Left colon (tissue), 2 donors: ENCODE results near the gene IQGAP2. TPM values are rescaled to one million over a fixed set of nuclear protein-coding genes. Genes with fewer than 3 reads are reported as not detected.
A peak's percentile ranks its signal among the peaks of the same experiment; 100 is the strongest.

ENCODE experiments used
- ATAC-seq: fragments of 200-7000 bp; cut with Tn5 transposase; one replicate; pipeline ENCODE4 v1.9.1; 2020; ENCODE audit warnings: mild to moderate bottlenecking, moderate library complexity
- DNase-seq, 2 donors: peaks; one replicate each; pipeline ENCODE4 v3.0.0-alpha.2; 2020
- intact Hi-C, 2 donors: fragments of 100-400 bp; cut with DNase I in 1 of 2; cut with micrococcal nuclease in 1 of 2; formaldehyde crosslinking; loops; one replicate each; pipeline versions ENCODE4 v1.11.2 to v1.14.0; 2022; cut with DNase I, micrococcal nuclease
- total RNA-seq, 2 donors: library from RNA; stranded (reverse); fragmentation: NEBNext Ultra II Directional; extraction: Animal tissue kit (Norgen Biotek cat#: 25700); gene quantifications; one replicate each; pipeline ENCODE4 v1.2.1, GENCODE V29; 2021
- donor health status: DM: no; HTN: no; CAD: no.
- donor health status: DM: yes; HTN: yes; CAD: no.

Gene IQGAP2
- total RNA-seq, 2 donors from 2014 or later: 104 to 123 TPM

DNA sequence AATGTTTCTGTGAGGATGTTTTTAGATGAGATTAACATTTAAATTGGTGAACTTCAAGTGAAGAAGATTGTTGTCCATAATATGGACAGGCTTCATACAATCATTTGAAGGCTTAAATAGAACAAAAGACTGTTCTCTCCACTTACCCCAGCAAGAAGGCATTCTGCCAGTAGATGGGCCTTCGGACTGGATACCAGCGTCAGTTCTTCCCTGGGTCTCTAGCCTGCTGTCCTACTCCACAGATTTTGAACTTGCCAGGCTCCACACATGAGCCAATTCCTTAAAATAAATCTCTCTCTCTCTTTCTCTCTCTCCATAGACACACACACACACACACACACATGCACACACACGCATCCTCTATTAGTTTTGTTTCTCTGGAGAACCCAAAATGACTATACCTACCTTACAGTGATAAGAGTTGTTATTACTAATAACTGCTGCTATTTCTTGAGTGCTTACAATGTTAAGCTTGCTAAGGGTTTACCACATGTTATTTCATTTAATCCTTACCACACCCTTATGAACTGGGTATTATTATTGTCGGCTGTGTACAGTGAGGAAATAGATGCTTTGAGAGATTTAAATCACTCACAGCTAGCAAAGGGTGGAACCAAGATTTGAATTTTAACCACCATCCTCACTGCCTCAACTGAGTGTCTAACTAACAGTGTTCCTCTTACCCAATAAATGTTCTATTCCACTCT is 19.8 kb upstream of the IQGAP2 start:
- ATAC-seq: no peak
- intact Hi-C loops: no loop called here
- DNase-seq: no peak

DNA sequence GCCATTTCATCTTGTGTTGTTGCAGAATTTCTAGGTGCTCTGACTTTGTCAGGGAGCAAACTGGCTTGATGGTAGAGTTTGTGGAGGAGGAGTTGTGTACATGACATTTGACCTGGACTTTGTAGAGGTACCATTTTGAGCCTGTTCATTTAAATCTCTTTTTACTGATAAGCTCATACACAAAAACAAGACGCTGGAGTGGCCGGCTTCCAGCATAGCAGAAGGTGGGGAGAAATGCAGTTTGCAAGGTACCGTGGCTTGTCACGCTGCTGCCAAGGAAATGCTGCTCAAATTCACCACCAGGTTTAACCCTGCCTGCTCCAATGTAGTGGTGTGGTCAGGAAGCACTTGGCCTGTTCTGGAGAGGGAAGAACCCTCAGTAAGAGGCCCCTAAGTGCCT is 18.9 kb upstream of the IQGAP2 start:
- ATAC-seq (no peak), DNase-seq (no peak)
- intact Hi-C loops: no loop called here

DNA sequence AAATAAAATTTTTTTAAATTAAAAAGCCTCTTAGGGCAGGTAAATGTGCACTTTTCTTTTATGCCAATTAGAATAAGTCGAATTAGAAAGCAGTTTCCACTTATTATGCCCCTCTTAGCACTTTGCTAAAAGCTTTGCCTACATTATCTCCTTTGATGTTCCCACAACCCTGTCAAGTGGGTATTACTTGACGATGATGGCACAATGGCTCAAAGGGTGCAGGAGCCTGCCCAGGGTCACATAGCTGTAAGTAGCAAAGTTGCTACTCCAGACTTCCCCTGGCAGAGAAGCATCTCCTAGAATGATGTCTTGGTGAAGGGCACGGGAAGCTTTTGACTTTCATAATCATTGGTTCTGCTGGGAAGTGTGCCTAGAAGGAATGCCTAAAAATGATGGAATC is 18.4 kb upstream of the IQGAP2 start:
- intact Hi-C loops: no loop called here
- ATAC-seq: no peak
- DNase-seq: no peak

DNA sequence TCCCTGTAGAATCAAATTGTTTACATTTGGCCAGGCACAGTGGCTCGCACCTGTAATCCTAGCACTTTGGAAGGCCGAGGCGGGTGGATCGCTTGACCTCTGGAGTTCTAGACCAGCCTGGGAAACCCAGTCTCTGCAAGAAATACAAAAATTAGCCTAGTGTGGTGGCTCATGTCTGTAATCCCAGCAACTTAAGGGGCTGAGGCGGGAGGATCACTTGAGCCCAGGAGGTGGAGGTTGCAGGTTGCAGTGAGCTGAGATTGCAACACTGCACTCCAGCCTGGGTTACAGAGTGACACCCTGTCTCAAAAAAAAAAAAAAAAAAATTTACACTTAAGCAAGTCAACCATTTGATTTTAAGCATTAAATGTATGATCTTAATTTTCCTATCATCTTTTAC is 17.5 kb upstream of the IQGAP2 start:
- intact Hi-C loops: no loop called here
- ATAC-seq (no peak), DNase-seq (no peak)

DNA sequence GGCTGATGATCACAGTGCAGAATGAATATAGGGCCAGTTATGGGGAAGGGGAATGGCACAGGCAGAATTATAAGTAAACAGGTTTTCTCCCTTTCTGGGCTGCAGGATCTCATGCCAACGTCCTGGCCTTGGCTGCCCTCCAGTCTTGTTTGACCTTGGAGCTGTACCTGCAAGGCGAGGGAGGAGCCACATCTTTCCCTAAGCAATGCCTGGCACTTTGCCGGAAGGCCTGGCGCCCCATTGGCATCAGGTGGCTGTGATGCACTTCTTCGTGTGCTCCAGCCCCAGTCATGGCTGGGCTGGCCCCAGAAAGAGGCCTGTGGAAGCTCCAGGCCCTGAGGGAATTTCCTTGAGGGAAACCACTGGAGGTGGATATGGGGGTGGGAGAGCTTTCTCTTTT is 16.7 kb upstream of the IQGAP2 start:
- intact Hi-C loops: no loop called here
- DNase-seq (peak; percentile 89 to 94), ATAC-seq (peak; percentile 92)

DNA sequence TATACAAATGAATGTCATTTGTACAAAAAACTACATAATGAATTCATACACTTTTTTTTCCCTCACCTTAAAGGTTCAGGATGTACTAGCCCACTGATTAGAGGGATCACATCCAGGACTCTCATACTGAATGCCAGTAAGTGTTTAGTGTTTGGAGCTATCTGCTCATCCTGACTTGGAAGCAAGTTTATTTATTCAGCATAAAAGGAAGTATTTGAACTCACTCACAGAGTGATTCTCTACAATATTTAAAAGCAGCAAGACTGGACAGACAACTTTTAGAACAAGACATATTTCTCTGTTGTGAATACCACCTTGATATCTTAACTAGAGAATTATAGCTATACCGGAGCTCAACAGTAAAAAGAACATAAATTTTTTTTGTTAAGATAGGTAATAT is 14.8 kb upstream of the IQGAP2 start:
- DNase-seq (no peak), ATAC-seq (peak; percentile 44)
- intact Hi-C loops: no loop called here

DNA sequence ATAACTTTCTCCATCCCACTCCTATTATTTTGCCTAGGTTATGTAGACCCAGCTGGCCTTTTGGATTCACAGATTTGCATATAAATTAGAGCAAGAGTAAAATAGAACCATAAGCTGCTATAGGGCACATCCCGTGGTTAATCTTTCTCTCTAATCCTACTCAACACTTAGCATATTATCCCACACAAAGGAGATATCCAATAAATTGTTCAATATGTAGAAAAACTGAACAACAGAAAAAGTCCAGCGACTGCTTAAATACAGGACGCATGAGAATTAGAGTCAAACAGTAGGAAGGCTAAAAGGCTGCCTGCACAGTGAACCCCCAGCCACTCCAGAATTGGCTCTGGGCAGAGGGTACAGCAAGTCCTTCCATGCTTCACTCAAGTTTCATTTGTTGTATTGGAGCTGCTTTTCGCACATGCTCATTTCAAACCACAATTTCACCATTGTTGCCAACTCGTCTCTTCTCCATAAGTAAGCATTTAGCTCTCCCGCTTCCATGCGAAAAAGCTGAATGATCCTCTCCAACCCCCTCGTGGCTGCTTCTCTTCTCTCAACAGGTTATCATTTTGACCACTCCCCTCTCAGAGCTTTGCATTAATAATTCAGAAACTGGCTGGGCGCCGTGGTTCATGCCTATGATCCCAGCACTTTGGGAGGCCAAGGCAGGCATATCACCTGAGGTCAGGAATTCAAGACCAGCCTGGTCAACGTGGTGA is 14.1 kb upstream of the IQGAP2 start:
- DNase-seq (no peak), ATAC-seq (no peak)
- intact Hi-C loops: no loop called here

DNA sequence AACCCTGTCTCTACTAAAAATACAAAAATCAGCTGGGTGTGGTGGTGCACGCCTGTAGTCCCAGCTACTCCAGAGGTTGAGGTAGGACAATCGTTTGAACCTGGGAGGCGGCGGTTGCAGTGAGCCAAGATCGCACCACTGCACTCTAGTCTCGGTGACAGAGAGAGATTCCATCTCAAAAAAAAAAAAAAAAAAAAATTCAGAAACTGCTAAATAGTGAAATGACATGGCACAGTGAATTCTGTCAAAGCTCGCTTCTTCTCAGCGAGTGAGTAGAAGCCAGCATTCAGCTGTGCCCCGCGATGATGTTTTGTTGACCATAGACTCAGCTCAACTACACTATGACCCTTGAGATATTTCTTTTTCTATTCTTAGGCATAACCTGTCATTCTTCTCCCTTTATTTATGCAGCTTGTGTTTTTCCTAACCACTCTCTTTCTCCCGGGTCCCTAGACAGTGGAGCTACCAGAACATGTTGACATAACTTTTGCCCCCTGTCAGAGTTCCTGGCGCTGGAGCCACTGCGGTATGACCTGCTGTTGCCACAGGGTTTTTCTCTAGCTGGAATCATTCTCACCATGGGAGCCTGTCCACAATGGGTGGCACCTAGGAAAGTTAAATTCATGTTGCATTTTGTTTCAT is 13.5 kb upstream of the IQGAP2 start:
- ATAC-seq: no peak
- intact Hi-C loops: no loop called here
- DNase-seq: no peak

DNA sequence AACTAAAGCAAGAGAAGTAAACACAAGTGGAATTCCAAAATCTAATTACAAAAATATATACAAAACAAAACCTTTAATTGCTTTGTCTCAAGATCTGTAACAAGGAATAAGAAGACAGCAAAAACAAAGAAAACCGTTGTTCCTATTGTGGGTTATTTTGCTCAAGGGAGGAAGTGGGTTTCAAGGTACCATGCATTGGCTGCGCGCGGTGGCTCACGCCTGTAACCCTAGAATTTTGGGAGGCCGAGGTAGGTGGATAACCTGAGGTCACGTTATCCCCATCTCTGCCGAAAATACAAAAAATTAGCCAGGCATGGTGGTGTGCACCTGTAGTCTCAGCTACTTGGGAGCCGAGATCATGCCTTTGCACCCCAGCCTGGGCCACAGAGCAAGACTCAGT is 12.1 kb upstream of the IQGAP2 start:
- DNase-seq (no peak), ATAC-seq (no peak)
- intact Hi-C loops: no loop called here

DNA sequence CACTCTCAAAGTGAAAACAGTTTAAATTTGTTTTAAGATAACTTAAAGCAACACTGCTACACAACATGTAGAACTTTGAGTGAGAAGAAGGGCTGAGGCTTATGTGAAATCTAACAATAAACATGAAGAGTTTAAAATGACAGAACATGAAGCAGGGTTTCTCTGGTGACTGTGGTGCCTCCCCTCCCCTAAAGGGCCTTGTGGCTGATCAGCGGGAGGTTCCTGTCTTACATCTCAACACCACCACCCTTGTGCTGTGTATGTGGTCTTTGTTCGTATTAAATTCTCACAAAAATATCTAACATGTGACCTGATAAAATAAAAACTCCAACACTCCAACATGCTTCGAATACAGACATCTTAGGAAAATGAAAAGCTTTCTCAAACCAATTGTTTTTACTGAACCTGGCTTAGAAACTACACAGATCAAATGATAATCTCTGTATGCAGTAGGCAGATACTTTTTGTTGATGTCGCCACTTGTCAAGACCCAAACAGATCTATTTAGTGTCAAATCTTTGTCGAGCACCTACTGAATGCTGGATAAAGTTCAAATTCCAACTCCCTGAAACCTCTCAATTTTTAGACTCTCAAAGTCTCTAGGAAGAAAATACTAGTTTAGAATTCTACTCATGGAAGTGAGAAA is 9.9 kb upstream of the IQGAP2 start:
- no peak for ATAC-seq
- intact Hi-C loops: no loop called here
- DNase-seq: no peak

DNA sequence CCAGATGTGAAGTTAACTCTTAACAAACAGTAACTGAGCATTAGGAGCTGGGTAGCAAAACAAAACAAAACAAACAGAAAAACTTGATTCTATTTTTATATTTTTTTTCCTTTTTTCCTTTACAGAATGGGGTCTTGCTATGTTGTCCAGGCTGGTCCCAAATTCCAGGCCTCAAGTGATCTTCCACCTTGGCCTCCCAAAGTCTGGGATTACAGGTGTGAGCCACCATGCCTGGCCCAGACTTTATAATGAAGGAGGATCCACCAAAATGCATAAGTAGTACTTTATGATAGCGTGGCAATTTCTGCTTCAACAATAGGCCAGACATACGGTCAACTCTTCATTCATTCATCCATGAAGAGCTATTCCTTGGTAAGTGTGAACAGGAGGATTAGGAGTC is 5.9 kb upstream of the IQGAP2 start:
- ATAC-seq (no peak), DNase-seq (no peak)
- intact Hi-C loops: no loop called here

DNA sequence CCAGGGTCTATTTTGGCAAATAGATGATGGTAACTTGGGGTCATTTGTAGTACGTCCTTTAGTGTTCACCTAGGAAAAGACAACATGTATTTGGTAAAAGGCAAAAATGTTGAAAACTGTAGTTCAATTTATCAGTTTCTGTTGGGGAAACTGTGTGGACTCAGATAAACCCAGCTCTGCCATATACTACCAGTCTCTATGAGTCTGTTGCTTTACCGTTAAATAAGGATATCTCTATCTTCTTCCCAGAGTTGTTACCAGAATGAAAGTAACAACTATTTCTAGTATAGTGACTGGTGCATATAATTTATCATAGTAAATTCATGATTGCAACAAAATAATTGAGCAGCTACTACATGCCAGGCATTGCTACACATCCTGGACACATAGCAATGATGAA is 3.8 kb upstream of the IQGAP2 start:
- intact Hi-C loops: no loop called here
- ATAC-seq (no peak), DNase-seq (no peak)

DNA sequence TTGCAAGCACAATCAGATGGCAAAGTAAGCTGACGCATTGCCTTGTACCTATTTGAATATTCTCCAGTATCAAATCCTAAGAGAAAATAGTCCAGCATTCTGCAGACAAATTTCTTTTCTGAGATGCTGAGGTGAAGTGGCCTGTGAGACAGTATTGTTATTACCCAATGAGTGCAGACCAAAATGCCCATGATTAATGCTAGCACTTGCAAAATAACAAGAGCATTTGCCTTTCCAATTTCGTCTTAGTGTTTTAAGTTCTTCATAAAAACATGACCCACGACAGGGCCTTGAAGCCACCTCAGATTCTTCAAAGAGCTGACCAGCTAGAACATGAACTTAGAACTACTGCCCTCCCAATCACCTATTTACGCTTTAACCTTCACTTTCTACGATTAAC is 2.6 kb upstream of the IQGAP2 start:
- intact Hi-C loops: loop anchor here in 1 of 2 donors (10.0 kb wide), 1 partner anchor 144 kb away; no protein-coding TSS in a partner anchor
- ATAC-seq: no peak
- DNase-seq: no peak

DNA sequence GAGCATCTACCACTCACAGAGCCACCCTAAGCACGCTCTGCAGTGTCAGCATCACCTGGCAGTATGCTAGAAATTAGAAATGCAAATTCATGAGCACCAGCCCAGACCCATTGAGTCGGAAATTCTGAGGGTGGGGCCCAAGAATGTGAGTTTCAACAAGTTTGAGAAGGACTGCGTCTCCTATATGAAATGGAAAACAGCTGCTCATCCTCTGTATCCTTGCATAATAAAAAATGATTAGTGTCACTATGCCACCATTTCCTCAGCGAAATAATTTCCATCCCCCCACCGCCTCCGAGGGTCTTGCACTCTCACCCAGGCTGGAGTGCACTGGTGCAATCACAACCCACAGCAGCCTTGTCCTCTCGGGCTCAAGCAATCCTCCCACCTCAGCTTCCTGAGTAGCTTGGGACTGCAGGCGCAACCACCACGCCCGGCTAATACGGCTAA is 1.3 kb upstream of the IQGAP2 start:
- ATAC-seq (no peak), DNase-seq (peak in 1 of 2 donors; percentile 19)
- intact Hi-C loops: loop anchor here in 1 of 2 donors (10.0 kb wide), 1 partner anchor 143 kb away; no protein-coding TSS in a partner anchor

DNA sequence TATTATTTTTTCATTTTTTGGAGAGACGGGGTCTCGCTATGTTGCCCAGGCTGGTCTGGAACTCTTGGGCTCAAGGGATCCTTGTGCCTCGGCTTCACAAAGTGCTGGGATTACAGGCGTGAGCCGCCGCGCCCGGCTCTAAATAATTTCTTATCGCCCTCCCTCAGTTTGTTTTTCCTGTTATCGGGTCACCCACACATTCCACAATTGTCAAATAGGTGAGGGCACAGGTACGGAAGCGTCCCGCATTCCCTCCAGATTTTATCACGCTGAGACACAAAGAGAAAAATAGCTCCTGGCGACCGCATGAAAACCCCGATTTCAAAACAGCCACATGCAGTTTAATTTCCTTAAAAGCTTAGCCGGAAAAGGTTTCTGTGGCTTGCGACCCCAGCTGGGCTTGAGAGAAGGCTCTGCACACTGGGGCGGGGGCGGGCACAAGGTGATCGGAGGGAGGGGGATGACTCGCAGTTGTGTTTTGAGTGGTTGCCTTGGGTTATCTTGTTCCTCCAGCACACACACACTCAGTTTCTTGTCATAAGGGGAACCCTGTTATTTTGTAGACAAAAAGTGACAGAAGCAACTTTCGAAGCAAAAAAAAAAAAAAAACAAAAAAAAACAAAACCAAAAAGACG is 717 bp upstream of the IQGAP2 start:
- DNase-seq (peak; percentile 55 to 63), ATAC-seq (peak; percentile 13)
- intact Hi-C loops: loop anchor here in 1 of 2 donors (10.0 kb wide), 1 partner anchor 142 kb away; no protein-coding TSS in a partner anchor

DNA sequence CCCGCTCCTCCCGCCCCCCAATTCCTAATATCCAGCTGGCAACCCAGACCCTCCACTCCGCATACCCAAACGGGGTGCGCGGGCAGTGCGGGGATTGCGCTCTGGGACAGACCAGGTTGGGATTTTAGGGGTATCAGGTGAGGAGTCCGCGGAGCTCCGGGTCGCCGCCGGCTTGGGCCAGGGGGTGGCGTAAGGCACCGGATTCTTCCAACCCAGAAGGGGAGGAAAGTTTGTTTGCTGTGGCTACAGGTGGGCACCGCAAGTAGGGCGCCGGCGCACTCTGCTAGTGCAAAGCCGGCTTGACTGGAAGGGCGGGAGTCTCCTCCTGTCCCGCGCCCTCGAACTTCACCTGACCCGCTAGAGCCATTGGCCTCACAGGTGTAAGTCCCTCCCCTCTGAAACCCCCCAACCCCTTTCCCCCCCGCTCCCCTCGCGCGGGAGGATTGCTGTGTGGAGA is 709 bp downstream of the IQGAP2 start:
- intact Hi-C loops: loop anchor here in 1 of 2 donors (10.0 kb wide), 1 partner anchor 141 kb away; no protein-coding TSS in a partner anchor
- DNase-seq: peak; percentile 69 to 79
- ATAC-seq: peak; percentile 66

DNA sequence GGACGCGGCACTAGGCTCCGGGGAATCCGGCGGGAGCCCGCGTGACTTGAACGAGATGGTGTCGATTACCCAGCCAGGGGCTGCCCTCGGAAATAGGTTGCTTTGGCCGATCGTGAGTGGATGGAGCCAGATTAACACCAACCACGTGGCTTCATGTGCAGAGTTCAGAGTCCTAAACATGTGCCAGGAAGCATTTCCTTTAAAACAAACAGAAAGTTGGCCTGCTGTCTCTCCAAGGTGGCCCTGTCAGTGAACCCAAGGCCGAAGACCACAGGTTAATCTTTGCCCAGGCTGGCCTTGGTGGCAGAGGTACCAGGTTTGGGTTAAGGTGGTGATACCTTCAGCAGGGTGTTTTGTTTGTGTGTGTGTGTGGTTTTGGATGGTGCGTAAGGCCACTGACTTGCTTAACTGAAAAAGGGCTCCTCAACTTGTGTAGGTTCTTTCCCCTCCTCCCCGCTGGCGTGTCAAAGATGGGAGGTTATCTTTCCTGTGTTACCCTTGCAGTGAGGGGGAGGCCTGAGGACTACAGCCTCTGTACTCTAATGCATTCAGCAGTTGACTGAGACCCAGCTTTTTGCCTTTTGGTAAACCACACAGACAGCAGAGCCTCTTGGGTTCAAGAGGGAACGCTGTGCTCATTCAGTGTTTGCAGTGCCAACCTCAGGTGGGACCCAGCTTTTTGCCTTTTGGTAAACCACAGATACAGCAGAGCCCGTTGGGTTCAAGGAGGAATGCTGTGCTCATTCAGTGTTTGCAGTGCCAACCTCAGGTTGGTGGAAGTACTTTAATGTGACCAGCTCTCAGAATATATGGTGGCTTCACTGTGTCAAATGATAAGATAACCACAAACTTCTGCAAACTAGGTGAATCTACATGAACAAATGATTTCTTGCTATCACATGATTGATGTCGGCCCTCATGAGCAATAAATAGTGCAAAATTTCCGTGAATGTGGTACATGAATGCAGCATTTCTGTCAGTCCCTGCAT is 1.4 kb downstream of the IQGAP2 start:
- ATAC-seq (peak; percentile 77), DNase-seq (peak; percentile 75 to 84)
- intact Hi-C loops: loop anchor here in 1 of 2 donors (10.0 kb wide), 1 partner anchor 140 kb away; no protein-coding TSS in a partner anchor
